Measurements from ENCODE around the gene CREBBP. TPM values are rescaled to one million over a fixed set of nuclear protein-coding genes. Genes with fewer than 3 reads are reported as not detected.
A peak's percentile ranks its signal among the peaks of the same experiment; 100 is the strongest.

CREBBP gene
- total RNA-seq, 1 donor from 2014 or later, result 45.2 TPM

GRCh38 chr16:3804426-3805016 lies 76.0 kb downstream of the CREBBP start:
- no peak for DNase-seq (ENCODE audit: low spot score)
- intact Hi-C loops (cut with micrococcal nuclease), result no loop called here
- H3K36me3 Mint-ChIP-seq (ENCODE audit: low read depth), result peaks cover 68% of the 10 kb centered on the region
- peaks cover under 1% of the 10 kb centered on the region for H3K27me3 Mint-ChIP-seq (ENCODE audit: low read depth)
- no peak overlapping the region for H3K27ac Mint-ChIP-seq
- H3K9me3 Mint-ChIP-seq, result no peaks in the 10 kb centered on the region
- peaks cover 49% of the 10 kb centered on the region for H3K4me1 Mint-ChIP-seq (ENCODE audit: low read depth)
- no peak overlapping the region for H3K4me3 Mint-ChIP-seq (ENCODE audit: low read depth)

GRCh38 chr16:3800477-3801270 lies 79.8 kb downstream of the CREBBP start:
- peaks cover 3% of the 10 kb centered on the region for H3K27me3 Mint-ChIP-seq (ENCODE audit: low read depth)
- H3K27ac Mint-ChIP-seq, result no peak overlapping the region
- H3K4me3 Mint-ChIP-seq (ENCODE audit: low read depth), result no peak overlapping the region
- no peaks in the 10 kb centered on the region for H3K9me3 Mint-ChIP-seq
- intact Hi-C loops (cut with micrococcal nuclease), result no loop called here
- H3K36me3 Mint-ChIP-seq (ENCODE audit: low read depth), result peaks cover 35% of the 10 kb centered on the region
- DNase-seq (ENCODE audit: low spot score), result no peak
- peaks cover 50% of the 10 kb centered on the region for H3K4me1 Mint-ChIP-seq (ENCODE audit: low read depth)

GRCh38 chr16:3800019-3800418 lies 80.5 kb downstream of the CREBBP start:
- Mint-ChIP-seq H3K27ac (no peak overlapping the region), H3K9me3 (no peaks in the 10 kb centered on the region), H3K4me3 (ENCODE audit: low read depth) (no peak overlapping the region), H3K27me3 (ENCODE audit: low read depth) (peaks cover 7% of the 10 kb centered on the region), H3K36me3 (ENCODE audit: low read depth) (peaks cover 36% of the 10 kb centered on the region), H3K4me1 (ENCODE audit: low read depth) (peaks cover 50% of the 10 kb centered on the region)
- intact Hi-C loops (cut with micrococcal nuclease), result no loop called here
- DNase-seq (ENCODE audit: low spot score), result no peak

- peaks cover 10% of the 10 kb centered on the region for H3K27me3 Mint-ChIP-seq (ENCODE audit: low read depth)
- intact Hi-C loops (cut with micrococcal nuclease), result loop anchor here (5.0 kb wide), 1 partner anchor 78 kb away; no protein-coding TSS in a partner anchor
- H3K4me1 Mint-ChIP-seq (ENCODE audit: low read depth), result peaks cover 52% of the 10 kb centered on the region
- DNase-seq (ENCODE audit: low spot score), result no peak
- H3K9me3 Mint-ChIP-seq, result no peaks in the 10 kb centered on the region
- no peak overlapping the region for H3K27ac Mint-ChIP-seq
- no peak overlapping the region for H3K4me3 Mint-ChIP-seq (ENCODE audit: low read depth)
- H3K36me3 Mint-ChIP-seq (ENCODE audit: low read depth), result peaks cover 36% of the 10 kb centered on the region
Measured at GRCh38 chr16:3799354-3799753, 81.2 kb downstream of the CREBBP start.

GRCh38 chr16:3798838-3799237 lies 81.7 kb downstream of the CREBBP start:
- Mint-ChIP-seq H3K36me3 (ENCODE audit: low read depth) (peaks cover 32% of the 10 kb centered on the region), H3K4me3 (ENCODE audit: low read depth) (no peak overlapping the region), H3K9me3 (no peaks in the 10 kb centered on the region), H3K27me3 (ENCODE audit: low read depth) (peaks cover 10% of the 10 kb centered on the region), H3K4me1 (ENCODE audit: low read depth) (peaks cover 48% of the 10 kb centered on the region), H3K27ac (no peak overlapping the region)
- DNase-seq (ENCODE audit: low spot score), result no peak
- intact Hi-C loops (cut with micrococcal nuclease), result loop anchor here (5.0 kb wide), 1 partner anchor 78 kb away; no protein-coding TSS in a partner anchor

- Mint-ChIP-seq H3K9me3 (no peaks in the 10 kb centered on the region), H3K4me1 (ENCODE audit: low read depth) (peaks cover 50% of the 10 kb centered on the region), H3K36me3 (ENCODE audit: low read depth) (peaks cover 37% of the 10 kb centered on the region), H3K27me3 (ENCODE audit: low read depth) (peaks cover 10% of the 10 kb centered on the region), H3K4me3 (ENCODE audit: low read depth) (peak overlapping the region; percentile 33), H3K27ac (no peak overlapping the region)
- intact Hi-C loops (cut with micrococcal nuclease), result loop anchor here (1.0 to 5.0 kb wide), 2 partner anchors 9 to 79 kb away; no protein-coding TSS in a partner anchor
- DNase-seq (ENCODE audit: low spot score), result no peak
Measured at GRCh38 chr16:3797904-3798811, 82.4 kb downstream of the CREBBP start.

- intact Hi-C loops (cut with micrococcal nuclease), result loop anchor here (1.0 to 5.0 kb wide), 2 partner anchors 8 to 80 kb away; no protein-coding TSS in a partner anchor
- peaks cover 10% of the 10 kb centered on the region for H3K27me3 Mint-ChIP-seq (ENCODE audit: low read depth)
- peaks cover 54% of the 10 kb centered on the region for H3K4me1 Mint-ChIP-seq (ENCODE audit: low read depth)
- DNase-seq (ENCODE audit: low spot score), result no peak
- no peaks in the 10 kb centered on the region for H3K9me3 Mint-ChIP-seq
- H3K4me3 Mint-ChIP-seq (ENCODE audit: low read depth), result peak overlapping the region; percentile 33
- peaks cover 39% of the 10 kb centered on the region for H3K36me3 Mint-ChIP-seq (ENCODE audit: low read depth)
- H3K27ac Mint-ChIP-seq, result no peak overlapping the region
Measured at GRCh38 chr16:3797473-3797872, 83.0 kb downstream of the CREBBP start.

- Mint-ChIP-seq H3K9me3 (no peaks in the 10 kb centered on the region), H3K4me1 (ENCODE audit: low read depth) (peaks cover 64% of the 10 kb centered on the region), H3K4me3 (ENCODE audit: low read depth) (no peak overlapping the region), H3K36me3 (ENCODE audit: low read depth) (peaks cover 60% of the 10 kb centered on the region), H3K27me3 (ENCODE audit: low read depth) (peaks cover 7% of the 10 kb centered on the region), H3K27ac (no peak overlapping the region)
- intact Hi-C loops (cut with micrococcal nuclease), result no loop called here
- no peak for DNase-seq (ENCODE audit: low spot score)
Measured at GRCh38 chr16:3793161-3793576, 87.3 kb downstream of the CREBBP start.

- Mint-ChIP-seq H3K27ac (no peak overlapping the region), H3K36me3 (ENCODE audit: low read depth) (peaks cover 66% of the 10 kb centered on the region), H3K27me3 (ENCODE audit: low read depth) (peaks cover 7% of the 10 kb centered on the region), H3K4me1 (ENCODE audit: low read depth) (peaks cover 57% of the 10 kb centered on the region), H3K4me3 (ENCODE audit: low read depth) (no peak overlapping the region), H3K9me3 (no peaks in the 10 kb centered on the region)
- no peak for DNase-seq (ENCODE audit: low spot score)
- intact Hi-C loops (cut with micrococcal nuclease), result no loop called here
Measured at GRCh38 chr16:3792472-3793012, 88.0 kb downstream of the CREBBP start.

- H3K4me3 Mint-ChIP-seq (ENCODE audit: low read depth), result no peak overlapping the region
- no peaks in the 10 kb centered on the region for H3K9me3 Mint-ChIP-seq
- intact Hi-C loops (cut with micrococcal nuclease), result no loop called here
- H3K36me3 Mint-ChIP-seq (ENCODE audit: low read depth), result peaks cover 72% of the 10 kb centered on the region
- DNase-seq (ENCODE audit: low spot score), result no peak
- no peak overlapping the region for H3K27ac Mint-ChIP-seq
- peaks cover 51% of the 10 kb centered on the region for H3K4me1 Mint-ChIP-seq (ENCODE audit: low read depth)
- H3K27me3 Mint-ChIP-seq (ENCODE audit: low read depth), result peaks cover 7% of the 10 kb centered on the region
Measured at GRCh38 chr16:3791701-3792100, 88.8 kb downstream of the CREBBP start.

GRCh38 chr16:3789375-3790099 lies 91.0 kb downstream of the CREBBP start:
- no peak for DNase-seq (ENCODE audit: low spot score)
- H3K27me3 Mint-ChIP-seq (ENCODE audit: low read depth), result peaks cover 1% of the 10 kb centered on the region
- H3K4me3 Mint-ChIP-seq (ENCODE audit: low read depth), result peak overlapping the region; percentile 31
- peaks cover 83% of the 10 kb centered on the region for H3K36me3 Mint-ChIP-seq (ENCODE audit: low read depth)
- peaks cover 39% of the 10 kb centered on the region for H3K4me1 Mint-ChIP-seq (ENCODE audit: low read depth)
- no peak overlapping the region for H3K27ac Mint-ChIP-seq
- intact Hi-C loops (cut with micrococcal nuclease), result loop anchor here (1.0 to 2.0 kb wide), 2 partner anchors 8 to 35 kb away; no protein-coding TSS in a partner anchor
- no peaks in the 10 kb centered on the region for H3K9me3 Mint-ChIP-seq

All from activated T-helper 2 cell treated with anti-CD3 and anti-CD28 coated beads, Interferon-gamma antibody, Interleukin-2, Interleukin-4, amounts not matched to agents 10 μg/mL and 5 μg/mL and 100 μg/mL, durations not matched to agents 14 hours and 24 hours and 36 hours (primary cell).